ENCODE results near the gene UPP1.
"Not testable (repeated sequence)": the region's sequence is repeated elsewhere in the genome, so short reads cannot be mapped to it uniquely, and the experiment has no call there.

The UPP1 gene

GRCh38 chr7:48113275-48113674 lies 24.2 kb downstream of the UPP1 start:
- no peak for DNase-seq

- DNase-seq = no peak
These were observed 25.1 kb downstream of the UPP1 start for GRCh38 chr7:48114115-48114514.

- DNase-seq = no peak
These were observed 25.5 kb downstream of the UPP1 start for GRCh38 chr7:48114589-48114988.

GRCh38 chr7:48116043-48116442 lies 27.0 kb downstream of the UPP1 start:
- DNase-seq = no peak

- DNase-seq = no peak
These were observed 29.0 kb downstream of the UPP1 start for GRCh38 chr7:48118041-48118440.

- not testable (repeated sequence) for DNase-seq
These were observed 31.5 kb downstream of the UPP1 start for GRCh38 chr7:48120536-48120935.

GRCh38 chr7:48126037-48126436 lies 37.0 kb downstream of the UPP1 start:
- DNase-seq = no peak

- no peak for DNase-seq
These were observed 41.6 kb downstream of the UPP1 start for GRCh38 chr7:48130658-48131108.

- no peak for DNase-seq
These were observed 43.7 kb downstream of the UPP1 start for GRCh38 chr7:48132792-48133191.

GRCh38 chr7:48139459-48139858 lies 50.4 kb downstream of the UPP1 start:
- DNase-seq = no peak

- no peak for DNase-seq
These were observed 51.1 kb downstream of the UPP1 start for GRCh38 chr7:48140001-48140681.

- no peak for DNase-seq
These were observed 52.5 kb downstream of the UPP1 start for GRCh38 chr7:48141521-48141920.

GRCh38 chr7:48144291-48144768 lies 55.3 kb downstream of the UPP1 start:
- DNase-seq = no peak

GRCh38 chr7:48147078-48147591 lies 58.1 kb downstream of the UPP1 start:
- DNase-seq = no peak

GRCh38 chr7:48147690-48148089 lies 58.6 kb downstream of the UPP1 start:
- not testable (repeated sequence) for DNase-seq

GRCh38 chr7:48148311-48148710 lies 59.2 kb downstream of the UPP1 start:
- DNase-seq = no peak

- DNase-seq = no peak
These were observed 60.0 kb downstream of the UPP1 start for GRCh38 chr7:48149058-48149457.

GRCh38 chr7:48150086-48150485 lies 61.0 kb downstream of the UPP1 start:
- no peak for DNase-seq

GRCh38 chr7:48154792-48155413 lies 65.8 kb downstream of the UPP1 start:
- DNase-seq = no peak
